GM12872 (cell line): ENCODE results near the gene ARFGAP3.

ENCODE experiments used
- CTCF ChIP-seq: IDR thresholded peaks from 3 replicates; pipeline ENCODE4 v1.5.1; 2011; ENCODE audit warnings: low read depth, mild to moderate bottlenecking, low read length, moderate library complexity; ENCODE audit not compliant: insufficient read depth

ARFGAP3 gene

GRCh38 chr22:42868751-42869251, 11.7 kb upstream of the ARFGAP3 start:
- TF ChIP-seq CTCF: no peak

GRCh38 chr22:42866100-42866499, 9.0 kb upstream of the ARFGAP3 start:
- no peak for TF ChIP-seq CTCF

- TF ChIP-seq CTCF: no peak
Observed at GRCh38 chr22:42865536-42865935, 8.5 kb upstream of the ARFGAP3 start.

- no peak for TF ChIP-seq CTCF
Observed at GRCh38 chr22:42863349-42863961, 6.4 kb upstream of the ARFGAP3 start.

GRCh38 chr22:42862045-42862734, 5.1 kb upstream of the ARFGAP3 start:
- no peak for TF ChIP-seq CTCF

- no peak for TF ChIP-seq CTCF
Observed at GRCh38 chr22:42860968-42861367, 3.9 kb upstream of the ARFGAP3 start.

- no peak for TF ChIP-seq CTCF
Observed at GRCh38 chr22:42857845-42858481, 890 bp upstream of the ARFGAP3 start.
